ENCODE data around the gene NMNAT1.
"Not testable (repeated sequence)": the region's sequence is repeated elsewhere in the genome, so short reads cannot be mapped to it uniquely, and the experiment has no call there.

NMNAT1 gene

GRCh38 chr1:9942939-9943788 is at the start of gene NMNAT1, which contains the start of gene LZIC:
TSS of gene NMNAT1 (plus strand) at chr1:9943475. CDS start at chr1:9972074, 28,599 bp downstream.
TSS of gene LZIC (minus strand) at chr1:9943391. CDS start at chr1:9936619, 6,772 bp downstream.
- DNase-seq: peak; percentile 66

GRCh38 chr1:9894115-9894514 is 49.2 kb upstream of the NMNAT1 start:
- no peak for DNase-seq

- no peak for DNase-seq
Observed at GRCh38 chr1:9900142-9901043, 42.9 kb upstream of the NMNAT1 start.

GRCh38 chr1:9901148-9902059 is 41.9 kb upstream of the NMNAT1 start:
- DNase-seq: no peak

- DNase-seq: no peak
Observed at GRCh38 chr1:9902060-9902452, 41.2 kb upstream of the NMNAT1 start.

GRCh38 chr1:9903801-9904527 is 39.3 kb upstream of the NMNAT1 start:
- no peak for DNase-seq

GRCh38 chr1:9904596-9904995 is 38.7 kb upstream of the NMNAT1 start:
- no peak for DNase-seq

- DNase-seq: no peak
Observed at GRCh38 chr1:9905010-9905409, 38.3 kb upstream of the NMNAT1 start.

GRCh38 chr1:9906466-9906865 is 36.8 kb upstream of the NMNAT1 start:
- no peak for DNase-seq

GRCh38 chr1:9907441-9907840 is 35.8 kb upstream of the NMNAT1 start:
- DNase-seq: no peak

GRCh38 chr1:9908871-9909233 is 34.4 kb upstream of the NMNAT1 start:
- DNase-seq: no peak

GRCh38 chr1:9909234-9910046 is 33.8 kb upstream of the NMNAT1 start:
- DNase-seq: no peak

GRCh38 chr1:9910076-9910422 is 33.2 kb upstream of the NMNAT1 start, which contains the start of gene CTNNBIP1:
TSS of gene CTNNBIP1 (minus strand) at chr1:9910269. CDS start at chr1:9872064, 38,205 bp downstream.
- no peak for DNase-seq

- DNase-seq: peak; percentile 98
Observed at GRCh38 chr1:9910423-9911178, 32.7 kb upstream of the NMNAT1 start.

- no peak for DNase-seq
Observed at GRCh38 chr1:9912264-9912936, 30.9 kb upstream of the NMNAT1 start.

GRCh38 chr1:9914610-9914937 is 28.7 kb upstream of the NMNAT1 start:
- no peak for DNase-seq

GRCh38 chr1:9916452-9916851 is 26.8 kb upstream of the NMNAT1 start:
- DNase-seq: no peak

- DNase-seq: not testable (repeated sequence)
Observed at GRCh38 chr1:9917495-9917894, 25.8 kb upstream of the NMNAT1 start.

GRCh38 chr1:9917901-9918300 is 25.4 kb upstream of the NMNAT1 start:
- DNase-seq: no peak

- DNase-seq: no peak
Observed at GRCh38 chr1:9920606-9921005, 22.7 kb upstream of the NMNAT1 start.
